Kidney (tissue), 14 donors: ENCODE data around the gene MZB1. TPM values are rescaled to one million over a fixed set of nuclear protein-coding genes. Genes with fewer than 3 reads are reported as not detected.

Source experiments
- DNase-seq, 5 donors: peaks; one replicate each; pipeline ENCODE4 v3.0.0-alpha.2; 2013 to 2020
- FAIRE-seq: peaks from 2 replicates; lab custom pipeline; 2012; peaks lifted over from hg19 to GRCh38; lab: Jason Lieb, UNC
- H3K27ac ChIP-seq, 2 donors: one replicate each; pipeline ENCODE4 v1.7.0; 2013; ENCODE audit warnings: low read depth in 2 of 2, low read length in 2 of 2, inconsistent platforms in 1 of 2
- H3K27me3 ChIP-seq: one replicate; pipeline ENCODE4 v1.7.1; 2013; ENCODE audit warnings: low read length, inconsistent platforms; ENCODE audit not compliant: control insufficient read depth, insufficient read depth
- H3K36me3 ChIP-seq, 3 donors: one replicate each; pipeline versions ENCODE4 v1.7.0 to v1.7.1; 2013; ENCODE audit warnings: low read length in 3 of 3, control low read depth in 1 of 3, inconsistent platforms in 1 of 3; ENCODE audit not compliant: insufficient read depth in 3 of 3, control insufficient read depth in 2 of 3
- H3K4me1 ChIP-seq, 3 donors: one replicate each; pipeline versions ENCODE4 v1.7.0 to v1.7.1; 2013; ENCODE audit warnings: low read length in 3 of 3, inconsistent platforms in 1 of 3, low read depth in 1 of 3; ENCODE audit not compliant: control insufficient read depth in 2 of 3, insufficient read depth in 2 of 3
- H3K4me3 ChIP-seq, 3 donors: one replicate each; pipeline versions ENCODE4 v1.7.0 to v1.8.1; 2013; ENCODE audit warnings: low read length in 3 of 3, control low read depth in 1 of 3, inconsistent platforms in 1 of 3
- H3K9ac ChIP-seq, 3 donors: one replicate each; pipeline versions ENCODE4 v1.7.0 to v1.7.1; 2013; ENCODE audit warnings: low read length in 3 of 3, control low read depth in 1 of 3, inconsistent platforms in 1 of 3
- H3K9me3 ChIP-seq, 3 donors: one replicate each; pipeline versions ENCODE4 v1.7.0 to v1.7.1; 2013; ENCODE audit warnings: low read length in 3 of 3, control low read depth in 1 of 3, inconsistent platforms in 1 of 3; ENCODE audit not compliant: control insufficient read depth in 2 of 3, insufficient read depth in 1 of 3
- CTCF ChIP-seq: IDR thresholded peaks from 3 replicates; pipeline ENCODE4 v1.5.1; 2012; ENCODE audit warnings: mild to moderate bottlenecking, moderate library complexity, borderline replicate concordance; ENCODE audit not compliant: insufficient read depth; ENCODE audit errors: extremely low read depth
- intact Hi-C: fragments of 100-400 bp; cut with DNase I; formaldehyde crosslinking; loops from one replicate; pipeline ENCODE4 v1.11.1; 2022
- polyA plus RNA-seq: library from polyadenylated mRNA; stranded (reverse); fragments of 350-450 nt; fragmentation: Illumina TruSeq; extraction: RNeasy Lipid Tissue Mini Kit (QIAGEN cat#74804); gene quantifications from one replicate; pipeline ENCODE4 v1.2.3, GENCODE V29; 2014; ENCODE audit warnings: low read depth, low replicate concordance; ENCODE audit not compliant: insufficient read depth
- total RNA-seq: library from RNA; stranded (reverse); fragmentation: NEBNext Ultra II Directional; extraction: Animal tissue kit (Norgen Biotek cat#: 25700); gene quantifications from one replicate; pipeline ENCODE4 v1.2.1, GENCODE V29; 2021
- donor health status: control.
- donor health status: control.
- donor health status: control.
- donor health status: control.
- donor health status: control.
- donor health status: DM: yes; HTN: yes; CAD: no.
- donor health status: Normal renal cell carcinoma (clear cell type).

The MZB1 gene
- total and polyA plus RNA-seq, 2 donors from 2014 or later: 1.2 to 49.6 TPM

- TF ChIP-seq CTCF: no peak
- peak in 1 of 5 donors; percentile 31 for DNase-seq
- Histone ChIP-seq H3K27me3 (no peaks in the 10 kb centered on the region), H3K9me3 (no peaks in the 10 kb centered on the region), H3K27ac (no peak overlapping the region), H3K4me3 (no peak overlapping the region), H3K4me1 (no peaks in the 10 kb centered on the region), H3K9ac (no peak overlapping the region), H3K36me3 (peaks cover 0 to 8% (median 3%) of the 10 kb centered on the region in 3 donors)
- no peak for FAIRE-seq
- intact Hi-C loops: loop anchor here (5.0 kb wide), 1 partner anchor 86 kb away; no protein-coding TSS in a partner anchor
Measured at GRCh38 chr5:139426203-139426885, 36.6 kb upstream of the MZB1 start.

- intact Hi-C loops: loop anchor here (5.0 kb wide), 1 partner anchor 87 kb away; no protein-coding TSS in a partner anchor
- no peak overlapping the region for H3K27ac ChIP-seq
- no peaks in the 10 kb centered on the region for H3K27me3 ChIP-seq
- H3K4me1 ChIP-seq: no peaks in the 10 kb centered on the region
- peaks cover 0 to 8% (median 3%) of the 10 kb centered on the region in 3 donors for H3K36me3 ChIP-seq
- FAIRE-seq (no peak), DNase-seq (no peak)
- TF ChIP-seq CTCF: no peak
- H3K9me3 ChIP-seq: no peaks in the 10 kb centered on the region
- H3K4me3 ChIP-seq: no peak overlapping the region
- no peak overlapping the region for H3K9ac ChIP-seq
Measured at GRCh38 chr5:139425497-139425896, 35.8 kb upstream of the MZB1 start.

GRCh38 chr5:139422307-139422893 is 32.7 kb upstream of the MZB1 start:
- Histone ChIP-seq H3K36me3 (peaks cover 0 to 11% (median 10%) of the 10 kb centered on the region in 3 donors), H3K4me3 (no peak overlapping the region), H3K27me3 (no peaks in the 10 kb centered on the region), H3K9me3 (no peaks in the 10 kb centered on the region), H3K9ac (no peak overlapping the region), H3K27ac (no peak overlapping the region), H3K4me1 (peaks cover 0 to 11% (median 3%) of the 10 kb centered on the region in 3 donors)
- DNase-seq (peak in 3 of 5 donors; percentile 66 to 86 (median 85)), FAIRE-seq (peak; percentile 84)
- peak; percentile 83 for TF ChIP-seq CTCF
- intact Hi-C loops: no loop called here
